ENCODE measurements around the gene VPS33A.

DNA sequence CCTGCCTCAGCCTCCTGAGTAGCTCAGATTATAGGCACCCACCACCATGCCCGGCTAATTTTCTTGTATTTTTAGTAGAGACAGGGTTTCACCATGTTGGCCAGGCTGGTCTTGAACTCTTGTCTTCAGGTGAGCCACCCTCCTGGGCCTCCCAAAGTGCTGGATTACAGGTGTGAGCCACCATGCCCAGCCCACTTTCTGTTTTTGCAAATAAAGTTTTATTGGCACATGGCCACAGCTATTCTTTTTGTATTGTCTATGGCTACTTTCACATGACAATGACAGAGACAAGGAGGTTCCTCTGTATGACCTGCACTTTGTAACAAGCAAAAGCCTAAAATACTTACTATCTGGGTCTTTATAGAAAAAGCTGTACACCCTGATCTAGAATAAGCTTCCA, 20.7 kb downstream of the VPS33A start:
- TF ChIP-seq, protein P1, sequence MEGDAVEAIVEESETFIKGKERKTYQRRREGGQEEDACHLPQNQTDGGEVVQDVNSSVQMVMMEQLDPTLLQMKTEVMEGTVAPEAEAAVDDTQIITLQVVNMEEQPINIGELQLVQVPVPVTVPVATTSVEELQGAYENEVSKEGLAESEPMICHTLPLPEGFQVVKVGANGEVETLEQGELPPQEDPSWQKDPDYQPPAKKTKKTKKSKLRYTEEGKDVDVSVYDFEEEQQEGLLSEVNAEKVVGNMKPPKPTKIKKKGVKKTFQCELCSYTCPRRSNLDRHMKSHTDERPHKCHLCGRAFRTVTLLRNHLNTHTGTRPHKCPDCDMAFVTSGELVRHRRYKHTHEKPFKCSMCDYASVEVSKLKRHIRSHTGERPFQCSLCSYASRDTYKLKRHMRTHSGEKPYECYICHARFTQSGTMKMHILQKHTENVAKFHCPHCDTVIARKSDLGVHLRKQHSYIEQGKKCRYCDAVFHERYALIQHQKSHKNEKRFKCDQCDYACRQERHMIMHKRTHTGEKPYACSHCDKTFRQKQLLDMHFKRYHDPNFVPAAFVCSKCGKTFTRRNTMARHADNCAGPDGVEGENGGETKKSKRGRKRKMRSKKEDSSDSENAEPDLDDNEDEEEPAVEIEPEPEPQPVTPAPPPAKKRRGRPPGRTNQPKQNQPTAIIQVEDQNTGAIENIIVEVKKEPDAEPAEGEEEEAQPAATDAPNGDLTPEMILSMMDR (CRISPR knock-in tag; IDR thresholded peaks at IDR 0.05), result no peak
- TF ChIP-seq NR3C1 (CRISPR knock-in tag; IDR thresholded peaks at IDR 0.05) (no peak), ZNF274 (CRISPR knock-in tag; IDR thresholded peaks at IDR 0.05) (no peak), U2AF1 (optimal IDR thresholded peaks at IDR 0.05; ENCODE audit: low read depth, low read length) (no peak), HNF4G (IDR thresholded peaks at IDR 0.05; ENCODE audit: borderline replicate concordance, low read depth, low read length) (no peak), HNF4G (CRISPR knock-in tag; IDR thresholded peaks at IDR 0.05; ENCODE audit: borderline replicate concordance, low read depth) (no peak), ATF7-NPFF (CRISPR knock-in tag; IDR thresholded peaks at IDR 0.05; ENCODE audit: low read depth) (no peak), ARNT (IDR thresholded peaks at IDR 0.05) (no peak), HOXD1 (CRISPR knock-in tag; IDR thresholded peaks at IDR 0.05) (no peak)
- TF ChIP-seq, protein P2, sequence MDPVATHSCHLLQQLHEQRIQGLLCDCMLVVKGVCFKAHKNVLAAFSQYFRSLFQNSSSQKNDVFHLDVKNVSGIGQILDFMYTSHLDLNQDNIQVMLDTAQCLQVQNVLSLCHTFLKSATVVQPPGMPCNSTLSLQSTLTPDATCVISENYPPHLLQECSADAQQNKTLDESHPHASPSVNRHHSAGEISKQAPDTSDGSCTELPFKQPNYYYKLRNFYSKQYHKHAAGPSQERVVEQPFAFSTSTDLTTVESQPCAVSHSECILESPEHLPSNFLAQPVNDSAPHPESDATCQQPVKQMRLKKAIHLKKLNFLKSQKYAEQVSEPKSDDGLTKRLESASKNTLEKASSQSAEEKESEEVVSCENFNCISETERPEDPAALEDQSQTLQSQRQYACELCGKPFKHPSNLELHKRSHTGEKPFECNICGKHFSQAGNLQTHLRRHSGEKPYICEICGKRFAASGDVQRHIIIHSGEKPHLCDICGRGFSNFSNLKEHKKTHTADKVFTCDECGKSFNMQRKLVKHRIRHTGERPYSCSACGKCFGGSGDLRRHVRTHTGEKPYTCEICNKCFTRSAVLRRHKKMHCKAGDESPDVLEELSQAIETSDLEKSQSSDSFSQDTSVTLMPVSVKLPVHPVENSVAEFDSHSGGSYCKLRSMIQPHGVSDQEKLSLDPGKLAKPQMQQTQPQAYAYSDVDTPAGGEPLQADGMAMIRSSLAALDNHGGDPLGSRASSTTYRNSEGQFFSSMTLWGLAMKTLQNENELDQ (CRISPR knock-in tag; IDR thresholded peaks at IDR 0.05; ENCODE audit: borderline replicate concordance), result no peak

All from HepG2 (cell line).